IMR-90 (cell line): ENCODE measurements around the gene CARTPT. TPM values are rescaled to one million over a fixed set of nuclear protein-coding genes. Genes with fewer than 3 reads are reported as not detected.
A peak's percentile ranks its signal among the peaks of the same experiment; 100 is the strongest.

Experiments used
- ATAC-seq: fragments of 200-7000 bp; cut with Tn5 transposase; 2 replicates; pipeline ENCODE4 v1.9.1; 2020; ENCODE audit warnings: low read depth, mild to moderate bottlenecking, moderate library complexity
- Bru-seq: library from RNA; stranded (reverse); fragments of 400-500 nt; gene quantifications from one replicate; lab custom pipeline; 2021; lab: Mats Ljungman, UMichigan
- BruChase-seq, 2 experiments: library from RNA; stranded (reverse); fragments of 400-500 nt; gene quantifications; one replicate each; lab custom pipeline; 2021; lab: Mats Ljungman, UMichigan
- BruUV-seq: library from RNA; stranded (reverse); fragments of 400-500 nt; replicated peaks from 2 replicates; lab custom pipeline; 2021; lab: Mats Ljungman, UMichigan
- CTCF ChIA-PET: fragments of 300-600 bp; formaldehyde crosslinking; extraction: SDS; loops from one replicate; lab custom pipeline; 2021; ENCODE audit warnings: antibody characterized with exemption; lab: Yijun Ruan, JAX
- POLR2A ChIA-PET: fragments of 300-600 bp; sonication (Branson Sonifier 250); formaldehyde crosslinking; loops from one replicate; lab custom pipeline; 2022; ENCODE audit warnings: antibody characterized with exemption; ENCODE audit not compliant: unreplicated experiment; lab: Charles Lee
- DNase-seq: peaks from one replicate; pipeline ENCODE4 v3.0.0; 2013
- H2AFZ ChIP-seq: replicated peaks from 2 replicates; pipeline ENCODE3; 2013; ENCODE audit warnings: low read length, mild to moderate bottlenecking; ENCODE audit not compliant: poor library complexity
- H2AK5ac ChIP-seq: 2 replicates; pipeline ENCODE4 v1.6.1; 2013; ENCODE audit warnings: low read depth, low read length, inconsistent platforms
- H2AK9ac ChIP-seq: replicated peaks from 2 replicates; pipeline ENCODE3; 2013; ENCODE audit warnings: mild to moderate bottlenecking, low read depth, low read length, moderate library complexity; ENCODE audit not compliant: poor library complexity
- H2BK120ac ChIP-seq: 2 replicates; pipeline ENCODE4 v1.6.1; 2013; ENCODE audit warnings: low read depth, low read length, inconsistent platforms
- H2BK15ac ChIP-seq: 3 replicates; pipeline ENCODE4 v1.6.1; 2013; ENCODE audit warnings: low read depth, low read length, inconsistent platforms
- H2BK20ac ChIP-seq: 2 replicates; pipeline ENCODE4 v1.6.1; 2013; ENCODE audit warnings: low read depth, mild to moderate bottlenecking, inconsistent platforms, low read length, moderate library complexity
- H2BK5ac ChIP-seq: 2 replicates; pipeline ENCODE4 v1.6.1; 2013; ENCODE audit warnings: mild to moderate bottlenecking, low read depth, low read length, inconsistent platforms; ENCODE audit not compliant: poor library complexity, severe bottlenecking
- H3K14ac ChIP-seq: replicated peaks from 2 replicates; pipeline ENCODE4 v1.6.1; 2013; ENCODE audit warnings: low read depth, low read length, inconsistent platforms
- H3K18ac ChIP-seq: 2 replicates; pipeline ENCODE4 v1.6.1; 2013; ENCODE audit warnings: low read depth, low read length, control low read depth
- H3K23ac ChIP-seq: 2 replicates; pipeline ENCODE4 v1.6.1; 2013; ENCODE audit warnings: low read depth, low read length, inconsistent platforms
- H3K27ac ChIP-seq: 2 replicates; pipeline ENCODE4 v1.5.1; 2013; ENCODE audit warnings: mild to moderate bottlenecking, control low read depth, low read length; ENCODE audit not compliant: insufficient read depth
- H3K27me3 ChIP-seq: 2 replicates; pipeline ENCODE4 v1.6.1; 2013; ENCODE audit warnings: low read length; ENCODE audit not compliant: control insufficient read depth, insufficient read depth
- H3K36me3 ChIP-seq: 2 replicates; pipeline ENCODE4 v1.6.1; 2013; ENCODE audit warnings: low read length, mixed read lengths; ENCODE audit not compliant: control insufficient read depth, insufficient read depth
- H3K4ac ChIP-seq: 2 replicates; pipeline ENCODE4 v1.6.1; 2013; ENCODE audit warnings: low read depth, low read length, inconsistent platforms
- H3K4me1 ChIP-seq: 2 replicates; pipeline ENCODE4 v1.6.1; 2013; ENCODE audit warnings: low read length, mixed read lengths; ENCODE audit not compliant: control insufficient read depth, insufficient read depth
- H3K4me2 ChIP-seq: 2 replicates; pipeline ENCODE4 v1.6.1; 2013; ENCODE audit warnings: low read depth, mild to moderate bottlenecking, control low read depth, low read length, moderate library complexity
- H3K4me3 ChIP-seq: 2 replicates; pipeline ENCODE4 v1.5.1; 2013; ENCODE audit warnings: low read depth, mild to moderate bottlenecking, control low read depth, low read length, moderate library complexity; ENCODE audit not compliant: insufficient read depth
- H3K56ac ChIP-seq: 2 replicates; pipeline ENCODE4 v1.6.1; 2013; ENCODE audit warnings: low read length, inconsistent platforms; ENCODE audit not compliant: insufficient read depth; ENCODE audit errors: extremely low read depth
- H3K79me1 ChIP-seq, 2 experiments: 2 replicates each; pipeline ENCODE4 v1.6.1; 2013; ENCODE audit warnings: low read length in 2 of 2, inconsistent platforms in 1 of 2, low read depth in 1 of 2
- H3K9ac ChIP-seq: 2 replicates; pipeline ENCODE4 v1.6.1; 2013; ENCODE audit warnings: low read depth, low read length, control low read depth
- H3K9me1 ChIP-seq: 2 replicates; pipeline ENCODE4 v1.6.1; 2013; ENCODE audit warnings: low read length, inconsistent platforms; ENCODE audit not compliant: insufficient read depth
- H3K9me3 ChIP-seq: 2 replicates; pipeline ENCODE4 v1.6.1; 2013; ENCODE audit warnings: low read length; ENCODE audit not compliant: control insufficient read depth, insufficient read depth
- H4K20me1 ChIP-seq: 2 replicates; pipeline ENCODE4 v1.6.1; 2013; ENCODE audit warnings: low read length, inconsistent platforms; ENCODE audit not compliant: insufficient read depth
- H4K5ac ChIP-seq: 2 replicates; pipeline ENCODE4 v1.6.1; 2013; ENCODE audit warnings: mild to moderate bottlenecking, low read depth, low read length, control low read depth
- H4K8ac ChIP-seq, 2 experiments: 2 replicates each; pipeline ENCODE4 v1.6.1; 2013; ENCODE audit warnings: low read depth in 2 of 2, low read length in 2 of 2, control low read depth in 1 of 2, inconsistent platforms in 1 of 2
- H4K91ac ChIP-seq: 2 replicates; pipeline ENCODE4 v1.6.1; 2013; ENCODE audit warnings: low read depth, low read length, inconsistent platforms; ENCODE audit not compliant: insufficient read depth
- CHD1 ChIP-seq: IDR thresholded peaks from 2 replicates; pipeline ENCODE4 v1.6.1; 2012; ENCODE audit warnings: low read depth, low read length, improper control_type of control experiment
- FOS ChIP-seq: fragments of 150-350 bp; IDR thresholded peaks from 2 replicates; pipeline ENCODE4 v1.6.1; 2016; ENCODE audit warnings: low read depth, low read length
- MAFK ChIP-seq: IDR thresholded peaks from 2 replicates; pipeline ENCODE4 v1.6.1; 2012; ENCODE audit warnings: low read depth, low read length, improper control_type of control experiment
- MAZ ChIP-seq: IDR thresholded peaks from 2 replicates; pipeline ENCODE4 v1.6.1; 2012; ENCODE audit warnings: low read depth, mild to moderate bottlenecking, low read length, improper control_type of control experiment, moderate library complexity, borderline replicate concordance
- NFE2L2 ChIP-seq: fragments of 150-350 bp; IDR thresholded peaks from 2 replicates; pipeline ENCODE4 v1.6.1; 2016; ENCODE audit warnings: low read depth, mild to moderate bottlenecking, low read length
- RAD21 ChIP-seq: IDR thresholded peaks from 2 replicates; pipeline ENCODE4 v1.6.1; 2012; ENCODE audit warnings: low read length, improper control_type of control experiment
- RCOR1 ChIP-seq: IDR thresholded peaks from 2 replicates; pipeline ENCODE4 v1.6.1; 2012; ENCODE audit warnings: mild to moderate bottlenecking, low read length, improper control_type of control experiment; ENCODE audit not compliant: insufficient replicate concordance
- RFX5 ChIP-seq: IDR thresholded peaks from 2 replicates; pipeline ENCODE4 v1.8.0; 2012; ENCODE audit warnings: low read depth, mild to moderate bottlenecking, low read length, moderate library complexity
- SMC3 ChIP-seq: fragments of 150-350 bp; IDR thresholded peaks from 2 replicates; pipeline ENCODE4 v1.6.1; 2016; ENCODE audit warnings: low read depth, mild to moderate bottlenecking, antibody characterized with exemption, low read length, moderate library complexity
- WGBS, 2 experiments: methylation state at CpG; one replicate each; pipeline versions ENCODE4 v1.1.5 to v1.1.7; 2013; ENCODE audit warnings: missing lambda C conversion rate in 2 of 2; ENCODE audit not compliant: insufficient read length in 1 of 2; ENCODE audit errors: extremely low coverage in 2 of 2; 5-methylcytosine and 5-hydroxymethylcytosine counted together
- dilution Hi-C: fragments of 300-500 bp; cut with HindIII; formaldehyde crosslinking; loops from one replicate; pipeline ENCODE4 v1.14.3; 2018; ENCODE audit warnings: low sequenced_read_pairs; ENCODE audit not compliant: unreplicated experiment
- in situ Hi-C: fragments of 300-500 bp; cut with MboI; formaldehyde crosslinking; loops from 3 replicates; pipeline ENCODE4 v1.14.3; 2019; ENCODE audit warnings: low sequenced_read_pairs, inconsistent platforms, mixed read lengths
- intact Hi-C: fragments of 100-400 bp; cut with micrococcal nuclease; formaldehyde crosslinking; loops from 2 replicates; pipeline ENCODE4 v1.10.0; 2022
- long read RNA-seq: library from polyadenylated mRNA; unstranded; transcript quantifications from one replicate; pipeline ENCODE4 v2.0.0, GENCODE V29; 2021; ENCODE audit not compliant: unreplicated experiment
- polyA plus RNA-seq, 3 experiments: library from polyadenylated mRNA; depleted of rRNA; stranded (reverse); fragments of >200 nt; gene quantifications; 2 replicates each; pipeline ENCODE4 v1.2.3, GENCODE V29; 2012; ENCODE audit warnings: low replicate concordance in 1 of 3
- total RNA-seq: library from RNA; depleted of rRNA; stranded (reverse); fragments of >200 nt; gene quantifications from 2 replicates; pipeline ENCODE4 v1.2.3, GENCODE V29; 2012; rRNA removed

Gene CARTPT
- not detected in 2 replicates for total RNA-seq
- not detected in 2 replicates for polyA plus RNA-seq (2012; rRNA removed)
- not detected in 2 replicates for polyA plus RNA-seq (2012; cell fraction: cytosol; rRNA removed)
- not detected in 2 replicates for polyA plus RNA-seq (2012; cell fraction: nucleus; rRNA removed; ENCODE audit: low replicate concordance)
- not detected for Bru-seq, nascent RNA
- BruChase-seq, experiment 1, labeled RNA remaining after a 6-hour chase, result not detected
- not detected for BruChase-seq, experiment 2, labeled RNA remaining after a 2-hour chase
- long read RNA-seq, result 0 reads

GRCh38 chr5:71719063-71719964, at the start of gene CARTPT:
Gene CARTPT, plus strand, starts transcription at chr5:71719275. Its CDS starts 19 bp downstream, at chr5:71719294.
- no peak within 1 kb of the TSS for H2AFZ ChIP-seq
- H3K4ac ChIP-seq, result no peak within 1 kb of the TSS
- no peak within 1 kb of the TSS for H3K18ac ChIP-seq
- ChIA-PET POLR2A (no interaction called here), CTCF (no interaction called here)
- no peaks in the 10 kb centered on the region for H3K9me3 ChIP-seq
- no peak within 1 kb of the TSS for H2AK5ac ChIP-seq
- H3K4me3 ChIP-seq, result no peak within 1 kb of the TSS
- no peak within 1 kb of the TSS for H4K91ac ChIP-seq
- peaks cover 21% of the 10 kb centered on the region for H3K27me3 ChIP-seq
- no TSS peak for BruUV-seq
- no peaks in the 10 kb centered on the region for H3K36me3 ChIP-seq
- H3K79me1 ChIP-seq, result no peaks in the 10 kb centered on the region
- intact Hi-C loops, result loop anchor here (5.0 kb wide), 1 partner anchor 42 kb away; no protein-coding TSS in a partner anchor
- H3K9ac ChIP-seq, result no peak within 1 kb of the TSS
- H2BK20ac ChIP-seq, result no peak within 1 kb of the TSS
- H2BK15ac ChIP-seq, result no peak within 1 kb of the TSS
- H3K9me1 ChIP-seq, result no peaks in the 10 kb centered on the region
- TF ChIP-seq FOS, result no peak
- TF ChIP-seq MAFK, result no peak
- no peak for TF ChIP-seq MAZ
- no peak for TF ChIP-seq CHD1
- no peak for TF ChIP-seq SMC3
- TF ChIP-seq RAD21, result no peak
- no peak for TF ChIP-seq NFE2L2
- TF ChIP-seq RFX5, result no peak
- no peak for TF ChIP-seq RCOR1
- H2AK9ac ChIP-seq, result no peak within 1 kb of the TSS
- no peak within 1 kb of the TSS for H3K14ac ChIP-seq
- H3K4me2 ChIP-seq, result no peak within 1 kb of the TSS
- H2BK120ac ChIP-seq, result no peak within 1 kb of the TSS
- H3K56ac ChIP-seq, result no peak within 1 kb of the TSS
- no peak within 1 kb of the TSS for H4K5ac ChIP-seq
- ATAC-seq (peak; percentile 61; the same call in 1 of the 2 replicates), DNase-seq (peak; percentile 6)
- H4K8ac ChIP-seq, result no peak within 1 kb of the TSS
- no peaks in the 10 kb centered on the region for H4K20me1 ChIP-seq
- no peak within 1 kb of the TSS for H2BK5ac ChIP-seq
- no peak within 1 kb of the TSS for H3K27ac ChIP-seq
- in situ Hi-C loops, result no loop called here
- H3K23ac ChIP-seq, result no peak within 1 kb of the TSS
- no peaks in the 10 kb centered on the region for H3K4me1 ChIP-seq
- dilution Hi-C loops, result no loop called here
- WGBS, 2 experiments, result 15% methylated on average over 9 of the region's 65 CpGs; no CpG with 5 or more reads in 1 of the 2 experiments
